Measurements from ENCODE around the gene ANXA5.
"Not testable (repeated sequence)": the region's sequence is repeated elsewhere in the genome, so short reads cannot be mapped to it uniquely, and the experiment has no call there.

Gene ANXA5

GRCh38 chr4:121696581-121697461, at the start of gene ANXA5:
TSS of gene ANXA5 (minus strand) at chr4:121696980. CDS start at chr4:121696589, 391 bp downstream.
- peak; percentile 61 for DNase-seq

- DNase-seq: no peak
Observed at GRCh38 chr4:121742794-121743193, 46.0 kb upstream of the ANXA5 start.

- no peak for DNase-seq
Observed at GRCh38 chr4:121741751-121742150, 45.0 kb upstream of the ANXA5 start.

- DNase-seq: no peak
Observed at GRCh38 chr4:121740796-121741409, 44.1 kb upstream of the ANXA5 start.

- DNase-seq: no peak
Observed at GRCh38 chr4:121739575-121739974, 42.8 kb upstream of the ANXA5 start.

- no peak for DNase-seq
Observed at GRCh38 chr4:121738780-121739535, 42.2 kb upstream of the ANXA5 start.

GRCh38 chr4:121737846-121738554, 41.2 kb upstream of the ANXA5 start:
- DNase-seq: no peak

GRCh38 chr4:121736735-121737351, 40.1 kb upstream of the ANXA5 start:
- DNase-seq: no peak

GRCh38 chr4:121734571-121734970, 37.8 kb upstream of the ANXA5 start:
- DNase-seq: no peak

- no peak for DNase-seq
Observed at GRCh38 chr4:121733942-121734341, 37.2 kb upstream of the ANXA5 start.

- not testable (repeated sequence) for DNase-seq
Observed at GRCh38 chr4:121729753-121730152, 33.0 kb upstream of the ANXA5 start.

- DNase-seq: no peak
Observed at GRCh38 chr4:121728798-121729226, 32.0 kb upstream of the ANXA5 start.

- DNase-seq: no peak
Observed at GRCh38 chr4:121728066-121728465, 31.3 kb upstream of the ANXA5 start.

- DNase-seq: peak; percentile 6
Observed at GRCh38 chr4:121726642-121727268, 30.0 kb upstream of the ANXA5 start.

GRCh38 chr4:121724671-121725070, 27.9 kb upstream of the ANXA5 start:
- DNase-seq: no peak

- no peak for DNase-seq
Observed at GRCh38 chr4:121721700-121722099, 24.9 kb upstream of the ANXA5 start.

- no peak for DNase-seq
Observed at GRCh38 chr4:121720109-121720508, 23.3 kb upstream of the ANXA5 start.

- no peak for DNase-seq
Observed at GRCh38 chr4:121717680-121718237, 21.0 kb upstream of the ANXA5 start.

- DNase-seq: no peak
Observed at GRCh38 chr4:121714548-121714947, 17.8 kb upstream of the ANXA5 start.

- no peak for DNase-seq
Observed at GRCh38 chr4:121712783-121713182, 16.0 kb upstream of the ANXA5 start.

- DNase-seq: no peak
Observed at GRCh38 chr4:121712001-121712651, 15.3 kb upstream of the ANXA5 start.
